GM19463 (cell line): ENCODE measurements around the gene JMJD7.

ENCODE experiments used
- ATAC-seq: cut with Tn5 transposase; IDR thresholded peaks from one replicate; pipeline ENCODE4 v1.9.1; 2021; ENCODE audit warnings: mild to moderate bottlenecking, moderate library complexity; ENCODE audit not compliant: unreplicated experiment

JMJD7 gene

GRCh38 chr15:41861736-41862356, 34.0 kb downstream of the JMJD7 start:
- no peak for ATAC-seq

- no peak for ATAC-seq
These were observed 34.7 kb downstream of the JMJD7 start for GRCh38 chr15:41862515-41863116.

GRCh38 chr15:41865490-41866055, 37.7 kb downstream of the JMJD7 start:
- ATAC-seq: no peak

- ATAC-seq: no peak
These were observed 38.4 kb downstream of the JMJD7 start for GRCh38 chr15:41866263-41866703.

- no peak for ATAC-seq
These were observed 39.1 kb downstream of the JMJD7 start for GRCh38 chr15:41866872-41867579.

- no peak for ATAC-seq
These were observed 40.4 kb downstream of the JMJD7 start for GRCh38 chr15:41868321-41868720.

- no peak for ATAC-seq
These were observed 42.1 kb downstream of the JMJD7 start for GRCh38 chr15:41869770-41870688.

- no peak for ATAC-seq
These were observed 42.8 kb downstream of the JMJD7 start for GRCh38 chr15:41870689-41871081.

GRCh38 chr15:41871175-41871905, 43.4 kb downstream of the JMJD7 start:
- ATAC-seq: no peak

- no peak for ATAC-seq
These were observed 44.4 kb downstream of the JMJD7 start for GRCh38 chr15:41872166-41872747.

- no peak for ATAC-seq
These were observed 45.8 kb downstream of the JMJD7 start for GRCh38 chr15:41873711-41874110.

GRCh38 chr15:41874736-41875135, 46.8 kb downstream of the JMJD7 start:
- no peak for ATAC-seq

- ATAC-seq: no peak
These were observed 48.1 kb downstream of the JMJD7 start for GRCh38 chr15:41876007-41876406.

- ATAC-seq: no peak
These were observed 48.8 kb downstream of the JMJD7 start for GRCh38 chr15:41876689-41877088.

- no peak for ATAC-seq
These were observed 49.9 kb downstream of the JMJD7 start for GRCh38 chr15:41877631-41878354.

- no peak for ATAC-seq
These were observed 50.4 kb downstream of the JMJD7 start for GRCh38 chr15:41878355-41878699.

- ATAC-seq: no peak
These were observed 51.5 kb downstream of the JMJD7 start for GRCh38 chr15:41879321-41879845.

GRCh38 chr15:41880156-41880877, 52.4 kb downstream of the JMJD7 start:
- ATAC-seq: no peak
